Hematopoietic multipotent progenitor cell treated with erythropoietin and hydrocortisone succinate and interleukin-3 and kit ligand, for 6 days (in vitro differentiated cells): ENCODE results near the gene CMTR2.
A peak's percentile ranks its signal among the peaks of the same experiment; 100 is the strongest.
"Not testable (repeated sequence)": the region's sequence is repeated elsewhere in the genome, so short reads cannot be mapped to it uniquely, and the experiment has no call there.

Experiments
- DNase-seq: peaks from one replicate; pipeline ENCODE4 v3.0.0-alpha.2; 2015

The CMTR2 gene

GRCh38 chr16:71288890-71289731 is at the start of gene CMTR2:
TSS of gene CMTR2 (minus strand) at chr16:71289402. CDS start at chr16:71285920, 3,482 bp downstream.
- DNase-seq = peak; percentile 98

GRCh38 chr16:71338632-71339031 is 49.4 kb upstream of the CMTR2 start:
- DNase-seq = no peak

- DNase-seq = no peak
Observed at GRCh38 chr16:71338193-71338592, 49.0 kb upstream of the CMTR2 start.

- DNase-seq = no peak
Observed at GRCh38 chr16:71337631-71338030, 48.4 kb upstream of the CMTR2 start.

GRCh38 chr16:71328151-71328550 is 38.9 kb upstream of the CMTR2 start:
- no peak for DNase-seq

- DNase-seq = no peak
Observed at GRCh38 chr16:71327720-71328119, 38.5 kb upstream of the CMTR2 start.

GRCh38 chr16:71319999-71320398 is 30.8 kb upstream of the CMTR2 start:
- no peak for DNase-seq

GRCh38 chr16:71315269-71315668 is 26.1 kb upstream of the CMTR2 start:
- DNase-seq = no peak

GRCh38 chr16:71313591-71313990 is 24.4 kb upstream of the CMTR2 start:
- not testable (repeated sequence) for DNase-seq

GRCh38 chr16:71311553-71312158 is 22.5 kb upstream of the CMTR2 start:
- DNase-seq = peak; percentile 62

GRCh38 chr16:71303938-71304337 is 14.7 kb upstream of the CMTR2 start:
- no peak for DNase-seq

- no peak for DNase-seq
Observed at GRCh38 chr16:71297341-71297634, 8.1 kb upstream of the CMTR2 start.

GRCh38 chr16:71296584-71297340 is 7.6 kb upstream of the CMTR2 start:
- DNase-seq = no peak

- no peak for DNase-seq
Observed at GRCh38 chr16:71295950-71296349, 6.7 kb upstream of the CMTR2 start.

- no peak for DNase-seq
Observed at GRCh38 chr16:71293919-71294318, 4.7 kb upstream of the CMTR2 start.

GRCh38 chr16:71292095-71292494 is 2.9 kb upstream of the CMTR2 start:
- not testable (repeated sequence) for DNase-seq

GRCh38 chr16:71289732-71290062 is 495 bp upstream of the CMTR2 start:
- no peak for DNase-seq

GRCh38 chr16:71288570-71288889 is 672 bp downstream of the CMTR2 start:
- no peak for DNase-seq

- no peak for DNase-seq
Observed at GRCh38 chr16:71287911-71288310, 1.3 kb downstream of the CMTR2 start.

GRCh38 chr16:71287454-71287853 is 1.7 kb downstream of the CMTR2 start:
- no peak for DNase-seq

- DNase-seq = no peak
Observed at GRCh38 chr16:71283612-71284011, 5.6 kb downstream of the CMTR2 start.

- DNase-seq = no peak
Observed at GRCh38 chr16:71282943-71283342, 6.3 kb downstream of the CMTR2 start.

- DNase-seq = no peak
Observed at GRCh38 chr16:71276589-71277334, 12.4 kb downstream of the CMTR2 start.

GRCh38 chr16:71273384-71273783 is 15.8 kb downstream of the CMTR2 start:
- DNase-seq = no peak
